K562 (cell line): Measurements from ENCODE around the gene ADGRG1. TPM values are rescaled to one million over a fixed set of nuclear protein-coding genes. Genes with fewer than 3 reads are reported as not detected.
A peak's percentile ranks its signal among the peaks of the same experiment; 100 is the strongest.

Source experiments
- AFF1 ChIP-seq, 2 experiments: fragments of 450-650 bp; IDR thresholded peaks; 2 replicates each; pipeline ENCODE4 v1.6.1; 2018; ENCODE audit warnings: mild to moderate bottlenecking in 2 of 2, low read depth in 1 of 2; ENCODE audit not compliant: partially characterized antibody in 2 of 2
- CC2D1A ChIP-seq: fragments of 450-650 bp; IDR thresholded peaks from 2 replicates; pipeline ENCODE4 v1.6.1; 2017; ENCODE audit warnings: mild to moderate bottlenecking
- FIP1L1 ChIP-seq: fragments of 200-400 bp; formaldehyde crosslinking; IDR thresholded peaks from 2 replicates; pipeline ENCODE4 v1.6.1; 2018; ENCODE audit warnings: mild to moderate bottlenecking, low read depth, low read length; ENCODE audit not compliant: poor library complexity, severe bottlenecking
- FOXM1 ChIP-seq, 2 experiments: fragments of 450-650 bp in 1 of 2; sonication (generic) in 1 of 2; formaldehyde crosslinking in 1 of 2; IDR thresholded peaks; 2 replicates each; pipeline versions ENCODE4 v1.6.1 to v1.9.0; 2017 to 2022; ENCODE audit warnings: low read depth in 2 of 2, mild to moderate bottlenecking in 2 of 2, missing genetic modification reagents in 1 of 2, moderate library complexity in 1 of 2
- GABPA ChIP-seq: fragments of 200-800 bp; sonication (Bioruptor generic); conservative IDR thresholded peaks from 2 replicates; pipeline ENCODE4 v1.6.1; 2016; ENCODE audit warnings: low read depth, missing genetic modification characterization, missing compliant biosample characterization
- KHSRP ChIP-seq: fragments of 450-650 bp; IDR thresholded peaks from 2 replicates; pipeline ENCODE4 v1.6.1; 2017
- MYC ChIP-seq, 2 experiments: fragments of 250-450 bp in 1 of 2; sonication (Bioruptor Pico) in 1 of 2; IDR thresholded peaks; 2 replicates each; pipeline versions ENCODE4 v1.5.1 to v1.6.1; 2012 to 2021; ENCODE audit warnings: low read depth in 2 of 2, borderline replicate concordance in 1 of 2, improper control_type of control experiment in 1 of 2, low read length in 1 of 2, mild to moderate bottlenecking in 1 of 2, moderate library complexity in 1 of 2
- NFIC ChIP-seq: fragments of 450-650 bp; IDR thresholded peaks from 2 replicates; pipeline ENCODE4 v1.6.1; 2017; ENCODE audit warnings: mild to moderate bottlenecking, inconsistent platforms
- NR3C1 ChIP-seq: sonication (generic); formaldehyde crosslinking; IDR thresholded peaks from 2 replicates; pipeline ENCODE4 v1.8.1; 2022; ENCODE audit warnings: missing genetic modification reagents
- OTX1 ChIP-seq: fragments of 450-650 bp; formaldehyde crosslinking; IDR thresholded peaks from 2 replicates; pipeline ENCODE4 v1.4.0; 2022; ENCODE audit warnings: mild to moderate bottlenecking
- SMARCE1 ChIP-seq: fragments of 450-650 bp; IDR thresholded peaks from 2 replicates; pipeline ENCODE4 v1.7.1; 2016; ENCODE audit warnings: mild to moderate bottlenecking
- TAL1 ChIP-seq: fragments of 450-650 bp; IDR thresholded peaks from 2 replicates; pipeline ENCODE4 v1.6.1; 2016; ENCODE audit warnings: mild to moderate bottlenecking
- TARDBP ChIP-seq: fragments of 450-650 bp; IDR thresholded peaks from 2 replicates; pipeline ENCODE4 v1.6.1; 2016
- XRCC4 ChIP-seq: IDR thresholded peaks from one replicate; pipeline ENCODE4 v1.6.1; 2011; ENCODE audit not compliant: insufficient read depth, insufficient read length; ENCODE audit errors: extremely low read depth
- ZNF785 ChIP-seq: fragments of 250-450 bp; sonication (Bioruptor Pico); IDR thresholded peaks from 2 replicates; pipeline ENCODE4 v1.4.0; 2020; ENCODE audit warnings: mild to moderate bottlenecking
- polyA plus RNA-seq, 8 experiments: library from polyadenylated mRNA; depleted of rRNA in 4 of 8; stranded (reverse) in 5 of 8; unstranded in 3 of 8; fragments of >200 nt; fragmentation: Nextera tagmentation in 2 of 8; fragmentation: Illumina TruSeq in 1 of 8; extraction: Ambion mirVana in 2 of 8; extraction: Trizol in 1 of 8; gene quantifications; 2 replicates each; pipeline versions ENCODE4 v1.2.1 to v1.2.3, GENCODE V29; 2011 to 2014; ENCODE audit warnings: inconsistent platforms in 1 of 8, missing spikeins in 1 of 8
- total RNA-seq, 7 experiments: library from RNA; depleted of rRNA in 6 of 7; stranded (reverse); fragments of >200 nt in 6 of 7; fragmentation: Illumina TruSeq in 2 of 7; extraction: Trizol in 2 of 7; gene quantifications; 2 replicates each; pipeline versions ENCODE4 v1.2.1 to v1.2.3, GENCODE V29; 2011 to 2021; ENCODE audit warnings: low replicate concordance in 1 of 7
- TF ChIP-seq, protein P1 (sequence below): fragments of 250-450 bp; sonication (Bioruptor Pico); IDR thresholded peaks from 2 replicates; pipeline ENCODE4 v1.4.0; 2020; ENCODE audit warnings: borderline replicate concordance
- TF ChIP-seq, protein P2 (sequence below): fragments of 450-650 bp; IDR thresholded peaks from 2 replicates; pipeline ENCODE4 v1.6.1; 2018; ENCODE audit not compliant: partially characterized antibody
- TF ChIP-seq, protein P3 (sequence below): sonication (generic); formaldehyde crosslinking; IDR thresholded peaks from 2 replicates; pipeline ENCODE4 v1.8.0; 2022; ENCODE audit warnings: mild to moderate bottlenecking, missing genetic modification reagents

Gene ADGRG1
- total and polyA plus RNA-seq, 9 of the 15 experiments (the other 6 are each of a cell fraction or from before 2014, with no cell fraction given) = 0.04 to 0.31 (median 0.16) TPM; not detected in 6

GRCh38 chr16:57667526-57668262 is 39.3 kb downstream of the ADGRG1 start (continued):
- TF ChIP-seq NFIC (0 out of 2 replicates have a peak, but pooled peaks have one; percentile 5), KHSRP (no peak), CC2D1A (no peak), FIP1L1 (no peak), ZNF785 (CRISPR knock-in tag) (no peak), XRCC4 (no peak), FOXM1 (IDR thresholded peaks at IDR 0.05; ENCODE audit: low read depth) (no peak), FOXM1 (CRISPR knock-in tag; IDR thresholded peaks at IDR 0.05; ENCODE audit: low read depth) (no peak), AFF1 (IDR thresholded peaks at IDR 0.05; ENCODE audit: low read depth in 1 of 2, partially characterized antibody in 2 of 2) (no peak), TARDBP (peak; percentile 90; the same call in 1 of the 2 replicates), SMARCE1 (no peak), TAL1 (no peak), NR3C1 (no peak), MYC (IDR thresholded peaks at IDR 0.05; ENCODE audit: low read depth, low read length) (0 out of 2 replicates have a peak, but pooled peaks have one; percentile 27), MYC (CRISPR knock-in tag; IDR thresholded peaks at IDR 0.05; ENCODE audit: borderline replicate concordance, low read depth) (no peak), OTX1 (CRISPR knock-in tag) (no peak), GABPA (tag) (peak; percentile 79)
- TF ChIP-seq, protein P1, sequence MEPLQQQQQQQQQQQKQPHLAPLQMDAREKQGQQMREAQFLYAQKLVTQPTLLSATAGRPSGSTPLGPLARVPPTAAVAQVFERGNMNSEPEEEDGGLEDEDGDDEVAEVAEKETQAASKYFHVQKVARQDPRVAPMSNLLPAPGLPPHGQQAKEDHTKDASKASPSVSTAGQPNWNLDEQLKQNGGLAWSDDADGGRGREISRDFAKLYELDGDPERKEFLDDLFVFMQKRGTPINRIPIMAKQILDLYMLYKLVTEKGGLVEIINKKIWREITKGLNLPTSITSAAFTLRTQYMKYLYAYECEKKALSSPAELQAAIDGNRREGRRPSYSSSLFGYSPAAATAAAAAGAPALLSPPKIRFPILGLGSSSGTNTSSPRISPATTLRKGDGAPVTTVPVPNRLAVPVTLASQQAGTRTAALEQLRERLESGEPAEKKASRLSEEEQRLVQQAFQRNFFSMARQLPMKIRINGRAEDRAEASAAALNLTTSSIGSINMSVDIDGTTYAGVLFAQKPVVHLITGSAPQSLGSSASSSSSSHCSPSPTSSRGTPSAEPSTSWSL = no peak
- TF ChIP-seq, protein P2, sequence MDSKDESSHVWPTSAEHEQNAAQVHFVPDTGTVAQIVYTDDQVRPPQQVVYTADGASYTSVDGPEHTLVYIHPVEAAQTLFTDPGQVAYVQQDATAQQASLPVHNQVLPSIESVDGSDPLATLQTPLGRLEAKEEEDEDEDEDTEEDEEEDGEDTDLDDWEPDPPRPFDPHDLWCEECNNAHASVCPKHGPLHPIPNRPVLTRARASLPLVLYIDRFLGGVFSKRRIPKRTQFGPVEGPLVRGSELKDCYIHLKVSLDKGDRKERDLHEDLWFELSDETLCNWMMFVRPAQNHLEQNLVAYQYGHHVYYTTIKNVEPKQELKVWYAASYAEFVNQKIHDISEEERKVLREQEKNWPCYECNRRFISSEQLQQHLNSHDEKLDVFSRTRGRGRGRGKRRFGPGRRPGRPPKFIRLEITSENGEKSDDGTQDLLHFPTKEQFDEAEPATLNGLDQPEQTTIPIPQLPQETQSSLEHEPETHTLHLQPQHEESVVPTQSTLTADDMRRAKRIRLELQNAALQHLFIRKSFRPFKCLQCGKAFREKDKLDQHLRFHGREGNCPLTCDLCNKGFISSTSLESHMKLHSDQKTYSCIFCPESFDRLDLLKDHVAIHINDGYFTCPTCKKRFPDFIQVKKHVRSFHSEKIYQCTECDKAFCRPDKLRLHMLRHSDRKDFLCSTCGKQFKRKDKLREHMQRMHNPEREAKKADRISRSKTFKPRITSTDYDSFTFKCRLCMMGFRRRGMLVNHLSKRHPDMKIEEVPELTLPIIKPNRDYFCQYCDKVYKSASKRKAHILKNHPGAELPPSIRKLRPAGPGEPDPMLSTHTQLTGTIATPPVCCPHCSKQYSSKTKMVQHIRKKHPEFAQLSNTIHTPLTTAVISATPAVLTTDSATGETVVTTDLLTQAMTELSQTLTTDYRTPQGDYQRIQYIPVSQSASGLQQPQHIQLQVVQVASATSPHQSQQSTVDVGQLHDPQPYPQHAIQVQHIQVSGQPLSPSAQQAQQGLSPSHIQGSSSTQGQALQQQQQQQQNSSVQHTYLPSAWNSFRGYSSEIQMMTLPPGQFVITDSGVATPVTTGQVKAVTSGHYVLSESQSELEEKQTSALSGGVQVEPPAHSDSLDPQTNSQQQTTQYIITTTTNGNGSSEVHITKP = no peak
- TF ChIP-seq, protein P3, sequence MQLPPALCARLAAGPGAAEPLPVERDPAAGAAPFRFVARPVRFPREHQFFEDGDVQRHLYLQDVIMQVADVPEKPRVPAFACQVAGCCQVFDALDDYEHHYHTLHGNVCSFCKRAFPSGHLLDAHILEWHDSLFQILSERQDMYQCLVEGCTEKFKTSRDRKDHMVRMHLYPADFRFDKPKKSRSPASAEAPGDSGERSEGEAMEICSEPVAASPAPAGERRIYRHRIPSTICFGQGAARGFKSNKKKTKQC (CRISPR knock-in tag) = no peak
